ENCODE data around the gene FGF8. TPM values are rescaled to one million over a fixed set of nuclear protein-coding genes. Genes with fewer than 3 reads are reported as not detected.

The FGF8 gene, protein sequence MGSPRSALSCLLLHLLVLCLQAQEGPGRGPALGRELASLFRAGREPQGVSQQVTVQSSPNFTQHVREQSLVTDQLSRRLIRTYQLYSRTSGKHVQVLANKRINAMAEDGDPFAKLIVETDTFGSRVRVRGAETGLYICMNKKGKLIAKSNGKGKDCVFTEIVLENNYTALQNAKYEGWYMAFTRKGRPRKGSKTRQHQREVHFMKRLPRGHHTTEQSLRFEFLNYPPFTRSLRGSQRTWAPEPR
- total RNA-seq = not detected

DNA sequence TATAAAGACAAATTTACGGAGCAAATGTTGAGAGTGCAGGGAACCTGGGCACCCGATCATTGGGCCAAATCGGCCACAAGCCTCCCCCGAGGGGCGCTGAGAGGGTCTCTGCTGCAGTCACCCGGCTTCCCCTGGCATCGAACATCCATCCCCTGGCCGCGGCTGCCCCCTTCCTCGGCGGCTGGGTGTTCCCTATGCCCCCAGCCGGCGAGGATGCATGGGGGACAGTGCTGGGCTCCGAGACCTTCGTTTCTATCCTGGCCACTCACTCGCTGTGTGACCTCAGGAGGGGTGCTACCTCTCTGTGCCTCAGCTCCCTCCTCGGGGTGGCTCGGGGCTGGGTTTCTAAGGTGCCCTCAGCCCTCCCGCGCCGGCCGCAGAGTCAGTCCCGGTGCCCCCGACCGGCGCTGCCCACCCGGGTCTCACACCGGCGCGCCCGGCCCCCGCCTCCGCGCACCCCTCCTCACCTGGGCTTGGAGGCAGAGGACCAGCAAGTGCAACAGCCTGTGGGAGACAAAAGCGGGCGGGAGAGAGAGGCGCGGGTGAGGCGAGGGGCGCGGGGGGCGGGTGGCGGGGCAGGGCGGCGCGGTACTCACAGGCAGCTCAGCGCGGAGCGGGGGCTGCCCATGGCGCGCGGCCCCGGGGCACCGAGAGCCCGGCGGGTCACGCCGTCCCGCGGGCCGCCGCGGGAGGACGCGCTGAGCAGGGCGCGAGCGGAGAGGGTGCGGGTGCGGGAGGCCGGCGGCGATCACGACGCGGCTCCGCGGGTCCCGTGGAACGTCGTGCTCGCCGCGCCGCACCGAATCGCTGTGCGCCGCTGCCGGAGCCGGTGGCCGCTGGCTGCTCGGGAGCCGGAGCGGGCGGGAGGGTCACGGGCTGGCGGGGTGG is at the start of gene FGF8:
TSS of gene FGF8 (minus strand) at position 842 of the 888 bp plus-strand sequence. CDS start at position 628, 214 bp downstream.
- H3K27ac Mint-ChIP-seq = no peak within 1 kb of the TSS
- H3K4me1 Mint-ChIP-seq = peaks cover 12% of the 10 kb centered on the region
- ATAC-seq (replicated peaks) = no peak
- peaks cover 37% of the 10 kb centered on the region for H3K36me3 Mint-ChIP-seq (ENCODE audit: low read depth)
- H3K27me3 Mint-ChIP-seq = peaks cover 57% of the 10 kb centered on the region
- H3K4me3 Mint-ChIP-seq = peak within 1 kb of the TSS; percentile 50
- H3K9me3 Mint-ChIP-seq = no peaks in the 10 kb centered on the region

DNA sequence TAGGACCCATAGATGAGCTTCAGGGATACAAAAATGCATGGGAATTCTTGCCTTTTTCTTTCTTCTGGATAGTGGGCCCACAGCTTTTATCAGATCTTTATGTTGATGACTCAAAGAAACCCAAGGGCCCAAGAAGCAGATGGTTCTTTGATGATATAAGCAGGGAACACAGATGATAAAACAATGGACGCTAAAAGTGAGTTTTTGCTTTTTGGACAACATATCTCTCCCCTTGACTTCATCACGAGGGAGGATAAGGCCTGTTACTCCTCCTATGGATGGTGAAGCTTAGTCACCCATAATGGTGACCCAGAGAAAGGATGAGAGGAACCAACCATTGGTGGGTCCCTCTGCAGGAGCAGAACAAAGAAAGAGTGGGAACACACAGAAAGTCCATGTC is 48.8 kb upstream of the FGF8 start:
- Mint-ChIP-seq H3K27ac (no peak overlapping the region), H3K4me3 (no peak overlapping the region), H3K36me3 (ENCODE audit: low read depth) (peaks cover 6% of the 10 kb centered on the region), H3K27me3 (no peaks in the 10 kb centered on the region), H3K9me3 (no peaks in the 10 kb centered on the region), H3K4me1 (peaks cover 16% of the 10 kb centered on the region)
- no peak for ATAC-seq (replicated peaks)

DNA sequence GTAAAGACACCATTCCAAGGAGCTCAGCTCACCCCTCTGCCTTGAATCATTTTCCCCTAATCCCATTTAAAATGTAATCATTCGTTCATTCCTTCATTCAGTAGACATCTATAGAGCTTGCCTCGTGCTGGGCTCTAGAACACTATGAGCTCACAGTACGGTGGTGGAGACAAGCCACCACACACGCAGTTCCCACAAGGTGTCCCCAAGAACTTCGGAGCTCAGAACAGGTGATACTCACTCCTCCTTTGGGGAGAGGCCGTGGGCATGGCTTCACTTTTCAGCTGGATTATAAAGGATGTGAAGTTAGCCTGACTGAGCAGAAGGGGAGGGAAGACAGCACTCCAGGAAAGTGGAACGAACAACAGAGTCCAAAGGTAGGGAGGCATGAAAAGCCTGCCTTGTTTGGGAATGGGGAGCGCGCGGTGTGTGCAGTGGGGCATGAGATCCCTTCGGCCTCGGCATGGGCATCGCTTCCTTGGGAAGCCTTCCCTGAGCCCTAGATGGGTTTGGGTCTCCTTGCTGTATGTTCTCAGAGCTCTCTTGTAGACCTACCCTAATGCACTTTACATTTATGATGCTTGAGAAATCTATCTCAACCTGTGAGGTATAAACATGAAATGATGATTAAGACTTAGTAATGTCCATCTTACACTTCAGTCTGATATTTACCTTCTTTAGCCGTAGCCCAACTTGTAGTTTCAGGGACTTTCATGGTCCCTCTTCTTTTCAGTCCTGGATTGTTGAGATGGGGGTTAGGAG is 43.1 kb upstream of the FGF8 start:
- Mint-ChIP-seq H3K27ac (peak overlapping the region; percentile 100), H3K36me3 (ENCODE audit: low read depth) (peaks cover 50% of the 10 kb centered on the region), H3K4me1 (peaks cover 28% of the 10 kb centered on the region), H3K27me3 (no peaks in the 10 kb centered on the region), H3K4me3 (peak overlapping the region; percentile 99), H3K9me3 (no peaks in the 10 kb centered on the region)
- ATAC-seq (replicated peaks) = peak; percentile 54

DNA sequence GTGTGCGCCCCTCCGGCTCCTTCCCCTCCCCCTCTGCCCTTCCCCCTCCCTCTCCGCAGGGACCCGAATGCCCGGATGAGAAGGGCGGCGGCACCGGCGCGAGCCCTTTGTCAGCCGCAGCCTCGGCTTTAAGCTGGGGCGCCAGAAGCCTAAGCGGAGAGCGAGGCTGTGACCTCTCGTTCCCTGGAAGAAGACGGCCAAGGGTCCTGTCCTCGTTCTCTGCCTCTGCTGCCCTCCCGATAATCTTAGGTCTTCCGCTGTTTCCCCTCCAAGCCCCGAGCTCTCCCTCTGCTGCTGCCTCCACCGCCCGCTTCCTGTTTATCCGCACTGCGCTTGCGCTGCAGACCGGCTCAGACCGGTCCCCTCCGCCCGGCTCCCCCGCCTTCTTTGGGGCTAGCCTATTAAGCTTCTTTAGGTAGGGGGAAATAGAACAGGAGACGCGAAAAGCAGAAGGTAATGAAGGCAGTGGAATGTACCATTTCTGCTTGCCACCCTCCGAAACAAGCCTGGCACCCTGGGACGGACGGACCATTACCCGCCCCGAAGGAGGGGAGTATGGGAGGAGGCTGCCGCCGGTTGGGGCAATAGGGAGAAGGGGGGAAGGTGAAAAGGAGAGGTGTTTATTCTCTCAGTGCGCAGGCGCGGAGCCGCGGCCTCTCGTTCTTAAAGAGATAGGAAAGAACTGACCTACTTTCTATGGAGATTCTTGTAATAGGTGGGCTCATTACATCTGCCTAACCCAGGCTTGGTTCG is 42.4 kb upstream of the FGF8 start, which contains the start of gene OGA:
TSS of gene OGA (minus strand) at position 326 of the 753 bp plus-strand sequence. CDS start 422 bp downstream, outside the sequence.
- Mint-ChIP-seq H3K36me3 (ENCODE audit: low read depth) (peaks cover 57% of the 10 kb centered on the region), H3K4me1 (peaks cover 28% of the 10 kb centered on the region), H3K27ac (peak within 1 kb of the TSS; percentile 100), H3K27me3 (no peaks in the 10 kb centered on the region), H3K9me3 (no peaks in the 10 kb centered on the region), H3K4me3 (peak within 1 kb of the TSS; percentile 99)
- ATAC-seq (replicated peaks) = peak; percentile 91

DNA sequence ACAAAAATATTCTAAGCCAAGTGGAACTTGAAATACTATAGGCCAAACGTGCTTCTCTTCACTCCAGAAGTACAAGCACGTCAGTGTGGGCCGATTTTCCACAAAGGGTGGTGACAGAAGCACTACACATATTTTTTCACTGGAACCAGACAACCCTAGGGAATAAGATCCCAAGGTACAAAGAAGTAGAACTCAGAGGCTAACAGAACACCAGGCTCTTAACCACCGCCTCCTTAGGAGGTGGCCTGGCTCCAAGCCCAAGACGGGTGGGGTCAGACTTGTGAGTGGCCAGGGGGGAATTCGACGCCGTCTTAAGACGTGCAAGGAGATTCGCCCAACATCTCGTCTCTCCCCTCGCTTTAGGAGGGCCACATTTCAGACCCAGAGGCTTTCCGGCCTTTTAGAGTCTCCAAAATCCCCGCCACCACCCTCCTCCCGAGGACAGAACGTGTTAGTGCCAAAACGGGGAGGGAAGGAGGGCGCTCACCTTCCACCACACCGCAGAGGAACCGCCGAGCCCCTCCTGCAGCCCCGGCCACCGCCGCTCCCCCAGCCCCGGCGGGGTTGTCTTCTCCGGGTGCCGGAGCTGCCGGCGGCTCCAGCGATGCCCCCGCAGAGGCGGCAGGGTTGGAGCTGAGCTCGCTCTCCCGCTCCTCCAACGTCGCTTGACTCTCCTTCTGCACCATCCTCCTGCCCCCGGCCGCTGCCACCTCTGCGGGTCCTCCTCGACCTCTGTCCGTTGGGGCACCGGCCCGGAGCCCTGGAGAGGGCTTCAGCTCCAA is 41.6 kb upstream of the FGF8 start:
- peaks cover 25% of the 10 kb centered on the region for H3K4me1 Mint-ChIP-seq
- no peaks in the 10 kb centered on the region for H3K9me3 Mint-ChIP-seq
- peak overlapping the region; percentile 100 for H3K27ac Mint-ChIP-seq
- peak overlapping the region; percentile 99 for H3K4me3 Mint-ChIP-seq
- peak; percentile 9 for ATAC-seq (replicated peaks)
- H3K36me3 Mint-ChIP-seq (ENCODE audit: low read depth) = peaks cover 65% of the 10 kb centered on the region
- no peaks in the 10 kb centered on the region for H3K27me3 Mint-ChIP-seq

DNA sequence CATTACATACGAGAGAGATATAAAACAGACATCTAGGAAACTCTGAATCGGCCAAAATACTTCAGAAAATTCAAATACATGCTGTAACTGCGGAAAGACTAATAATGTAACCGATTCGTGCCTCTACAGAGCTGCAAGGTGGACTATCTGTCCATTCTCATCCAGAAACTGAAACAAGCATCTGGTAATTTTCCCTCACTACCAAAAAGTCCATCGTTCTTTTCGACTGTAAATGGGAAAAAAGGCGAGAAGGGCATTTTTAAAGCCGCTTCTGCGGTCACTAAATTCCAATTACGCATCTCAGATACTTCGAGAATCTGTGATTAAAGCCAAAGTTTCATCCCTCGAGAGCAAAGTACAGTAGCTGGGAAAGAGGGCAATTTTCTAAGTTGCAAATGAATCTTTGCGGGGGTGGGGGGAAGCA is 41.0 kb upstream of the FGF8 start:
- H3K27ac Mint-ChIP-seq = peak overlapping the region; percentile 100
- H3K27me3 Mint-ChIP-seq = no peaks in the 10 kb centered on the region
- peaks cover 22% of the 10 kb centered on the region for H3K4me1 Mint-ChIP-seq
- ATAC-seq (replicated peaks) = no peak
- peak overlapping the region; percentile 99 for H3K4me3 Mint-ChIP-seq
- no peaks in the 10 kb centered on the region for H3K9me3 Mint-ChIP-seq
- H3K36me3 Mint-ChIP-seq (ENCODE audit: low read depth) = peaks cover 71% of the 10 kb centered on the region

DNA sequence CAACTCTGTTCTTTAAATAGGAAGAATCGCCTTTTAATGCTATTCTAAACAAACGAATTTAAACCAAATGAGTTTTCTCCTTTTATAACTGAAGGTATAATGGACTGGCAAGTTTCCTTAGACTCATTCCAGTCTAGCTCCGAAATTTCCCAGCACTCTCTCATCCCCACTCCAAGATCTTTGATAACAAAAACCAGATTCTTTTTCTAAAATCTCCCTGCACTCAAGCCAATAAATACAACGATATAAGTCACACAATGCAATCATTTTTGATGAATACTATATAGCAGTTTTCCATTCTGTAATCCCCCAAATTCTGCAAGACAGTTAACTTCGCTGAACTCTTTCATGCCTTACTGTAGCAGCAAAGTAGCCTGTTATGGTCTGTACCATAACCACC is 40.5 kb upstream of the FGF8 start:
- Mint-ChIP-seq H3K4me1 (peaks cover 17% of the 10 kb centered on the region), H3K36me3 (ENCODE audit: low read depth) (peaks cover 76% of the 10 kb centered on the region), H3K4me3 (peak overlapping the region; percentile 99)

DNA sequence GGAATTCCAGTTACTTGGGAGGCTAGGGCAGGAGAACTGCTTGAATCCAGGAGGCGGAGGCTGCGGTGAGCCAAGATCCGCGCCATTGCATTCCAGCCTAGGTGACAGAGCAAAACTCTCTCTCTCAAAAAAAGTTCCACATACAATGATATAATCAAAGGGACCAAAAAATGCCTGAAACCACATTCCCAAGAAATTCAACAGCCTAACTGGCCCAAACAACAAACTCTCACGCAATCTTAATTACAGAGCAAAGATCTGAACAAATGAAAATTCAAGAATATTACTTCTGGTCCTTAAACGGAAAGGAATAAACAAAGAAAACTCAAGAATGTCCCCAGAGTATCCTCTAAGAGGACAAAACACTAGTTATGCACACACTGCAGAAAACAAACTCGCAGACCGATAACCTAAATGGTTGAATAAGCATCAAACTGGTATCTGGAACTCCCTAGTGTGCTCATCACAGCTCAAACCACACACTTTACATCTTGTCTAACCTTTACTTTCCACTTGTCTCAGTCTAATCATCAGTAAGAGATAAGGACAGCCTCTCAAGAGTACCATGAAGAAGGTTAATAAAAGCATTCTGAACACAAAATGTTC is 38.7 kb upstream of the FGF8 start:
- peaks cover 12% of the 10 kb centered on the region for H3K4me1 Mint-ChIP-seq
- ATAC-seq (replicated peaks) = peak; percentile 16

More for the DNA sequence above, 40.5 kb upstream of the FGF8 start:
- no peaks in the 10 kb centered on the region for H3K27me3 Mint-ChIP-seq
- no peaks in the 10 kb centered on the region for H3K9me3 Mint-ChIP-seq
- no peak for ATAC-seq (replicated peaks)
- H3K27ac Mint-ChIP-seq = peak overlapping the region; percentile 100

DNA sequence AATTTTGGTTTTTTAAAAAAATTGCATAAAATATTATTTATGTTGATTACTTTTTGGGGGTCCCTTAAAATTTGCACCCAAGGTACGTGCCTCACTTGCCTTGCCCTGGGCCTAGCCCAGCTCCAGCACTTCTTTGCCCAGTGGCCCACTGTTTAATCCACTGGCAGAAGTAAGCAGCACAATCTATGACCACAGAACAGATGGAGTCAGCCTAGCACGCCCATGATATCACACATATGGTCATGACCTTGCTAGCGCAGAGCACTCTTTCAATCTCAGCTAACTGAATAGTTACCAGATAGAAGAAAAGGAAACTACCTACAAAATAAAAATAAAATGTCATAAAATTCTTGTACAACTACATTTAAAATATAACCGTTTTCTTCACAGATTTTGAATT is 36.7 kb upstream of the FGF8 start:
- Mint-ChIP-seq H3K4me1 (peaks cover 14% of the 10 kb centered on the region), H3K4me3 (no peak overlapping the region), H3K27me3 (no peaks in the 10 kb centered on the region), H3K9me3 (no peaks in the 10 kb centered on the region), H3K36me3 (ENCODE audit: low read depth) (peaks cover 99% of the 10 kb centered on the region), H3K27ac (peak overlapping the region; percentile 41)
- ATAC-seq (replicated peaks) = no peak

More for the DNA sequence above, 38.7 kb upstream of the FGF8 start:
- peak overlapping the region; percentile 99 for H3K4me3 Mint-ChIP-seq
- no peaks in the 10 kb centered on the region for H3K27me3 Mint-ChIP-seq
- H3K9me3 Mint-ChIP-seq = no peaks in the 10 kb centered on the region
- H3K27ac Mint-ChIP-seq = peak overlapping the region; percentile 100
- H3K36me3 Mint-ChIP-seq (ENCODE audit: low read depth) = peaks cover 94% of the 10 kb centered on the region

DNA sequence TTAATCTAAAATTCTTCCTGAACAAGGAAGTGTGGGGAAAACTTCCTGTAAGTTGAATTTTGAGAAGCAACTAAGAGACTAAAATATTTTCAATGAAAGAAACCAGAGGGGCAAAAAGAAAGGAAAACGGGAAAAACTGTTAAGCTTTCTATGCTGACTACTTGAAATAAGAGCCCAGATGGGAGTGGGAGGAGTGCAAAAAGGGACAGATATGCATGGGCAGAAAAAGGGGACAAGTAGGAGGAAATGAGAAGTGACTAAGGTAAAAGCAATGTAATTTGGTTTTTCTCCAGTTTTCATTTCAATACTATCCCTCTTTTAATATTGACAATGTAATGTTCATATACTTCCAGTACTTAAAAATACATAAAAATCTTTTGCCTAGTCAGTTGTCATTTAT is 31.2 kb upstream of the FGF8 start:
- peaks cover 3% of the 10 kb centered on the region for H3K4me1 Mint-ChIP-seq
- no peaks in the 10 kb centered on the region for H3K27me3 Mint-ChIP-seq
- H3K27ac Mint-ChIP-seq = no peak overlapping the region
- no peak overlapping the region for H3K4me3 Mint-ChIP-seq
- H3K36me3 Mint-ChIP-seq (ENCODE audit: low read depth) = peaks cover 100% of the 10 kb centered on the region
- ATAC-seq (replicated peaks) = no peak
- H3K9me3 Mint-ChIP-seq = no peaks in the 10 kb centered on the region

DNA sequence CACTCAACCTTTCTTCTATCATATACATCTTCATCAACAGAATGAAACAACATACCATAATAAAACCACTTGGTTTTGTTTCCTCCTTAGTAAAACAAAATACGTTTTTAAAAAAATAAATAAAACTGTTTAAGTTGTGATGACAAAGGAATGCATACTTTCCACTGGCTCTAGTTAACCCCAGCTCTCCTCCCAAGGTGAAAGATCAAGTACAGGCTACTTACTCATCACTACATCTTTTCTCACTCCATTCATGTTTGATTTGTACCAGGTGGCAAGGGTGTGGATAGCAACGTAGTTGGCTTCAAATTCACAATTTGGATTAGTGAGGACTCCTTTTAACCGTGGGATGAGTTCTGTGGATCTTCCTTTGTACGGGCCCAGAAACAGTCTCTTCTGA is 27.6 kb upstream of the FGF8 start:
- Mint-ChIP-seq H3K27me3 (no peaks in the 10 kb centered on the region), H3K4me1 (peaks cover 15% of the 10 kb centered on the region), H3K36me3 (ENCODE audit: low read depth) (peaks cover 100% of the 10 kb centered on the region), H3K27ac (no peak overlapping the region), H3K4me3 (no peak overlapping the region), H3K9me3 (no peaks in the 10 kb centered on the region)
- ATAC-seq (replicated peaks) = no peak

DNA sequence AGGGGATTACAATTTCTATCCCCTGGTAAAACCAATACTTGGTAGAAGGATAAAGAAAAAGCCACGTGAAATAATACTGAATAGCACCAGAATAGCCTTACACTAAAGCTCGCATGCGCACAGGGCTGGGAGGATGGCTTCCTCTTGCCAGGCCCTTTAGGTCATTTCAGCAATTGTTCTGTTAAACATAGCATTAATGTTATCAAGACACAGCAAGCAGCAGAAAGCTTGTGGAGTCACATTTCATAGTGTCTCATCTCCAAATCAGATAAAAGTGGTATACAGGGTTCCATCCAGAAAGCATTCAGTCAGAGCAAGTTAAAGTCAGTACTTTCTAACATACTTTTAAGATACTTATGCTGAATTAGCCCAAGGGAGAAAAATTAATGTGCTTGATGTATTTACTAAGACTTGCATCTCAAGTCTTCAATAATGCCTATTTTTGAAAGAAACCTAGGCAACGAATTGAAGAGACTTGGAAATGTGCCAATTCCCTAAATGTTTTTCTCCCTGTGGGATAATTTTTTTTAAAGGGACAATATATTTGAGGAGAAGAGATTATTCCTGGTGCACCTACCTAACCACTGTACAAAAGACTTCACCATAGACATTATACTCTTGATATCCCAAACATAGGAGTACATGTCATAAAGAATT is 21.6 kb upstream of the FGF8 start:
- Mint-ChIP-seq H3K27me3 (no peaks in the 10 kb centered on the region), H3K27ac (peak overlapping the region; percentile 43), H3K4me1 (peaks cover 11% of the 10 kb centered on the region), H3K36me3 (ENCODE audit: low read depth) (peaks cover 100% of the 10 kb centered on the region), H3K4me3 (no peak overlapping the region), H3K9me3 (no peaks in the 10 kb centered on the region)
- ATAC-seq (replicated peaks) = no peak
